ENCODE results near the gene COBL. TPM values are rescaled to one million over a fixed set of nuclear protein-coding genes. Genes with fewer than 3 reads are reported as not detected.

Gene COBL
- total RNA-seq, 1 experiment from 2014 or later = 0.03 TPM

DNA sequence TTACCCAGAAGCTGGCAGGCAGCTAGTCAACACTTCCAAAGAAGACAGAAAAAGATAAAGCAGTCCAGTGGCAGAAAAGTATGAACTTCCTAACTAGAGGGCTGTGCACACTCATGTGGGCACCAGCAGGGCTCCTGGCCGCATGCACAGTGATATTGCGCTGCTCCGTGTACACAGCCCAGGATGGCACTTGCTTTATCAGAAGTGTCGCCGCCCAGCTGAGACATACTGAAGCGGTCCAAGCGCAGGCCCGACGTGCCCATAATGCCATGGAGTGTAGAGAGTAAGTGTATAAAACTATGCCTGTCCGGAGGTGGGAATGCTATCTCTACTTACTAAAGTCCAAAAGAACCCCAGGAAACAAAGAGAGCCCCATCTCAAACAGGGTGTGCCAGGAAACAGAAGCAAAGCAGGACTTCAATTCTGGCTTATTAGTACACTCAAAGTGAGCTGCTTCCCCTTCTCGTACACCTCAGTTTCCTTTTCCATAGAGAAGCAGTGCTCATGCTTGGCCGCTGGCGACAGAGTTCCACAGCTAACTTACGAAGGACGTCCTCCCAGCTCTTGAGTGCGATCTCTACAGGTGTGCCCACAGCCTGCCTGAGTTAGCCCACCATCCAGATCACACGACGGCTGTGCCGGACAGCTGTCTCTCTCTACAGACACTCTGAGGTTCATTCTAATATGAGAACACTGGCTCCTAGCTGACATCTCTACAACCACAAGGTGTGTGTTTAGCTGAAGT lies 234.3 kb downstream of the COBL start:
- Histone ChIP-seq H3K36me3 (no peaks in the 10 kb centered on the region), H3K4me3 (no peak overlapping the region), H3K27me3 (no peaks in the 10 kb centered on the region), H3K9me3 (no peaks in the 10 kb centered on the region)
- no peak for DNase-seq

DNA sequence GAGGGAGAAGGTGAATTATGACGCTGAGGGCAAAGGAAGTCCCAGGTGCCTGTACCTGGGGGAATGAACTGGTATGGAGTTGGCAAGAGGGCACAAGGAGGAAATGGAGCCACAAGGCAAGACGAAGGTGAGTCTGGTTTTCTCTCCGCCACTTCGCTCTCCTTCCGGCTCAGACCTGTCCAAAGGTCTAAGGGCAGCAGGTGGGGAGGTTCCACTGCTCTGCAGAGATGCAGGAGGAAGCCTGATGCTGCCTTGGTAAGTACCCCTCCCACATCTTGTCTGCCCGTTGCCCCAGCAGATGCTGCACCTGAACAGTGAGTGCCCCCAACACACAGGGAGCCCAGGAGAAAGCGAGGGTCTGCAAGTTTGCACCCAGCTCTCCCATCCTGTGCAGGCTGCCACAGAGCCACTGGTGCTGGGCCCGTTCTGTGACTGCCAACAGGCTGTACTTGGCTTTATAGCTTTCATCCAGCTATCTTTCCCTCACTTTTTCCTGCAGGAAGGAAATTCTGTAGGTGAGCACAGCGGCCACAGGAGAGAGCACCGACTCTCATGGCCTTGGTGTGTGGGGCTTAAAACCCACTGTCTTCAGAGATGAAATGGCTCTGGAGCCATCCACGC lies 235.2 kb downstream of the COBL start:
- Histone ChIP-seq H3K9me3 (no peaks in the 10 kb centered on the region), H3K36me3 (no peaks in the 10 kb centered on the region), H3K4me3 (no peak overlapping the region), H3K27me3 (no peaks in the 10 kb centered on the region)
- DNase-seq = no peak

DNA sequence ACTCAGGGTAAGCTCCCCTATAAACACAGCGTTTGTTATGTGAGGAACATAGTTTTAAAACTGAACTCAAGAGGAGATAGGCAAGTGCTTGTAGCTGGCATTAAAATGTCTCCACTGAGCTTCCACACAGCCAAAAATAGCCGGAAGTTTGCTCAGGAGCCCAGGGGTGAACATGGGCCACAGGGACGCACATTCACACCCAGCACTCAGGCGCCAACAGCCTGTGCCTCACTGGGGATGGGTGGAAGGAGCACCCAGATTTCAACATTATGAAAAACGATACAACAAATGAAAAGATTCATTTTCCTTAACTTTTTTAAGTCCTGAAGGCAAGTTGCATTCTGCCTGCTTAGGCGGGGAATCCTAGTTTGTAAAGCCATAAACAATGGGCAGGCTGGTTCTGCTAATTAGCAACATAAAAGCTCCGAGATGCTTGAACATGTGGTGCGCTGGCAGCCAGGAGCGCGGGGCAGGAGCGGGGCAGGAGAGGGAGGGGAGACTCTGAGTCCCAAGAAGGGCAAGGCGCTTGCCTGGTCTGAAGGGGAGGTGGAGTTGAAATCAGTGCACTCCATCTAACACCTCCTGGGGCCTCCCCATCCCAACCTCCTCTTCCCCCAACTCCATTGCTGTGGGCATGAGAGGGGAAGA lies 235.9 kb downstream of the COBL start:
- Histone ChIP-seq H3K36me3 (no peaks in the 10 kb centered on the region), H3K27me3 (no peaks in the 10 kb centered on the region), H3K4me3 (no peak overlapping the region), H3K9me3 (no peaks in the 10 kb centered on the region)
- no peak for DNase-seq

DNA sequence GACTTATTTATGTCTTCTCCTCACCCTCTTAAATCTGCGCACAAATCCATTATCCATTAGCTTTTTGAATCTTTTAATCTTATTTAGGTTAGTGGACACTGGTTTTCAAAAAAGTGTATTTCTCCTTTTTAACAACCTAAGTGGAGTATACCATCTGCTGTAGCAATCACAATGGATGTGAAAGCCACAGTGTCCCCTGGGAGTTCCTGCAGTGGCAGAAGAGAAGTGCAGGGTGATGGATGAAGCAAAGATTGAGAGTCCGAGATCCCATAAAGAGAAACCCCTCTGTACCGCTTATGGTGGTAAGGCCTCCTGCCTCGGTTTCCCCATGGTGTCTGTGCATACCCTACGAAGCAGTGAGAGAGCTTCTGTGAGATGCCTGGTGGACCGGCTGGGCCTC lies 236.4 kb downstream of the COBL start:
- Histone ChIP-seq H3K4me3 (no peak overlapping the region), H3K27me3 (no peaks in the 10 kb centered on the region), H3K9me3 (no peaks in the 10 kb centered on the region), H3K36me3 (no peaks in the 10 kb centered on the region)
- no peak for DNase-seq

DNA sequence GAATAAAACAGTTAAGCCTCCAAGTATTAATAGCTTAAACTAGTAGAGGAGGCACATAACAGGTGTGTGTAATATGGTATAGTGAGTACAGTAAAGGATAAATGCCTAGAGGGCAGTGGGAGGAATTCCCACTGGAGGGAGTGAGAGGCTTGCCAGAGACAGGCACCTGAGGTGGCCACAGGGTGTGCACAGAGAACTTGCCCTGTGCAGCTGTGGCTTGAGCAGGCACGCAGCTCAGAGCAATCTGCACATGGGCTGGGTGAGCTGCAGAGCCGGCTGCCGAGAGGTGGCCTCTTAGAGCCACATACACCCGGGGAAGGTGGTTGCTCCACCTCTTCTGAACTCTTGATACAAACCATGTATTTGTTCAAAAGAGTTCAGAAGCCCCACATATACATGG lies 237.1 kb downstream of the COBL start:
- H3K9me3 ChIP-seq = no peaks in the 10 kb centered on the region
- no peaks in the 10 kb centered on the region for H3K27me3 ChIP-seq
- H3K4me3 ChIP-seq = no peak overlapping the region
- no peaks in the 10 kb centered on the region for H3K36me3 ChIP-seq
- no peak for DNase-seq

DNA sequence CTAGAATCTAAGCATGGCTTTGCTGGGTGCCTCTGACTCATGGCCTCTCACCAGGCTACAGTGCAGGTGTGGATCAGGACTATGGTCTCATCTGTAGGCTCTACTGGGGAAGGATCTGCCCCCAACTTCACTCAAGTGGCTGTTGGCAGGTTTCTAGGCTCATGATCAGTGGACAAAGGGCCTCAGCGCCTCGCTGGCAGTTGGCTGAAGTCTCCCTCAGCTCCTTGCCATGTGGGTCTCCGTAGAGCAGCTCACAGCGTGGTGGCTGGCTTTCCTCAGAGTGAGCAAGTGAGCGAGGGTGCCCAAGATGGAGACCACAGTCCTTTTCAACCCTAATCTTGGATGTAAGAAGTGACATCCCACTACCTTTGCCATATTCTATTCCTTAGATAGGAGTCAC lies 238.0 kb downstream of the COBL start:
- H3K9me3 ChIP-seq = no peaks in the 10 kb centered on the region
- no peaks in the 10 kb centered on the region for H3K27me3 ChIP-seq
- DNase-seq = no peak
- H3K4me3 ChIP-seq = no peak overlapping the region
- no peaks in the 10 kb centered on the region for H3K36me3 ChIP-seq

DNA sequence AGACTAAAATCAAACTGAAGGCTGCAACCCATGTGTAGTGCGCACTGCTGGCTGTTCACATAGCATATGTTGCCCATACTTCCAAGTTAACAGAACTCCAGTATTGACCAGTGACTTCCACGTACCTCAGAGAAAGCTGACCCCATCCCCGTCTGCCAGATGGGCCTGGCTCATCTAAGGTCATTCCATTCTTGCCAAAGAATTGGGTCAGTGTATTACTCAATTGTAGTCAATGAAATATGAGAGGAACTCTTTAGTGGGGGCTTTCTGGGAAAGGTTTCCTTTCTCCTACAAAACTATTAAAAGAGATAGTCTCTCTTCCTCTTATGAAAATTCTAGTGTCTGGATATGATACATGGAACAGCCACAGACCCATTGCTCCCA lies 238.6 kb downstream of the COBL start:
- Histone ChIP-seq H3K9me3 (no peaks in the 10 kb centered on the region), H3K27me3 (no peaks in the 10 kb centered on the region), H3K4me3 (no peak overlapping the region), H3K36me3 (no peaks in the 10 kb centered on the region)
- DNase-seq = peak; percentile 15

DNA sequence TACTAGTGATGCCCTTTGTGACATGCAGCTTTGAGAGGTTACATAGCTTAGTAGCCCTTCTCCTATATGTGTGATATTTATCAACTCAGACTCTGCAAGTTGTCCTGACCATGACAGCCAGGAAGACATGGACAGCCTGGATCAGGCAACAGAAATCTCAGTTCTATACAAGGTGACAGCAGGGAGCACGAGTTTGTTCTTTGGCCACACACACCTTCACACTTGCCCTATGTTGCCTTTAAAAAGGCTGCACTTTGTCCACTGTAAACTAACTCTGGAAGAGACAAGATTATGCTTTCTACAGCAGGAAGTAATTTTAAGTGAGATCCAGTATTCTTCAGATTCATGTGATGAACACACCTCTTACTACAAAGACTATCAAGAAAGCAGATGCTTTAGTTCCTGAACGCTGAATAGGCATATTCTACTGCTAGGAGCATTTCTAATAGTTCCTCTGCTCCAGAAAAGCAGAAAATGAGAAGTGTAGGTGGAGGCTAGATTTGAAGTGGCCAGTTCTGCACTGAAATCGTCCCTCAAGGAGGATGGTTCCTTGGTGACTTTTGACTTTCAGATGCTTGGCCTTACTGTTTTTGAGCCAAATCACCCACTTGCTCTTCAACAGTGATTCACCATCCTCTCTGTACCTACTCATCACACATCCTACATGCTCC lies 239.2 kb downstream of the COBL start:
- H3K36me3 ChIP-seq = no peaks in the 10 kb centered on the region
- no peak for DNase-seq
- H3K4me3 ChIP-seq = no peak overlapping the region

DNA sequence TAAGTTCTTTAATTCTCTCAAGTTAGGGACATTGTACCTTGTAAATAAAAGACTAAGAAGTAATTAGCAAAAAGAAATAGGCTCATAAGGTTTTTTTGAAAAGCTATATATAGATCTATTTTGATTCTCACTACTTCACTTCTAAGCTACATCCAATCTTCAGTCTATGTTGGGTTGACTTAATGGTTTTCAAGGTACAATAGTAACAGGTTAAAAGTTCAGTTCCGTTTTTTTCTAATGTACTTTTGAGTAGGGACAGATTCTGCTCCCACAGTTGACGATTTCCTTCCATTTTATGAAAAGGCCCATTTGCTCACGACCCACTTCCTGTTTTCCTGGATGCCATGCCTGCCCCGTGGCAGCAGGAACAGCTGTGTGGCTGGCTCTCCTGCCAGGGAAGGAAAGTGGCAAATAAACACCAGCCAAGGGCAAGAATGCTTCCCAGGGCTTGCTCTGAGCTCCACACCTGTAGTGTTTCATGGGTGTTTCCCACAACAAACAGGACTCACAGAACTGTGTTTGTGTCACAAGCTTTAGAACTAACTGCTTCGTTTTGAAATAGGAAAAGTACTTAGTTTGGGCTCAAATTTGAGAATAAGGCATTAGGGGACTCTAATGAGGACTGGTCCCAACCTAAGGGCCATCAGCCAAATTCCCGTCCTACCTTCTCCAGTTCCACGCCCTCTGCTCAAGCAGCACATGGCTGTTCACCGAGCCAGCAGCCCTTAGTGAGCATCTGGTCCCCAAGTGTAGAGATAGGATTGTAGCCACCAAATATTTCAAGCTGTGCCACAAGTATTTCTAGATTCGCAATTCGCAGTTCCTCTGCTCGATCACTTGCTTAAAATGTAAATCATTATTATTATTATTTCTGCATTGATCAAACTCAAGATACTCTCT lies 240.7 kb downstream of the COBL start:
- H3K27me3 ChIP-seq = no peaks in the 10 kb centered on the region
- no peaks in the 10 kb centered on the region for H3K36me3 ChIP-seq
- peak; percentile 6 for DNase-seq
- no peaks in the 10 kb centered on the region for H3K9me3 ChIP-seq
- no peak overlapping the region for H3K4me3 ChIP-seq

More for the DNA sequence above, 239.2 kb downstream of the COBL start:
- H3K27me3 ChIP-seq = no peaks in the 10 kb centered on the region
- no peaks in the 10 kb centered on the region for H3K9me3 ChIP-seq

DNA sequence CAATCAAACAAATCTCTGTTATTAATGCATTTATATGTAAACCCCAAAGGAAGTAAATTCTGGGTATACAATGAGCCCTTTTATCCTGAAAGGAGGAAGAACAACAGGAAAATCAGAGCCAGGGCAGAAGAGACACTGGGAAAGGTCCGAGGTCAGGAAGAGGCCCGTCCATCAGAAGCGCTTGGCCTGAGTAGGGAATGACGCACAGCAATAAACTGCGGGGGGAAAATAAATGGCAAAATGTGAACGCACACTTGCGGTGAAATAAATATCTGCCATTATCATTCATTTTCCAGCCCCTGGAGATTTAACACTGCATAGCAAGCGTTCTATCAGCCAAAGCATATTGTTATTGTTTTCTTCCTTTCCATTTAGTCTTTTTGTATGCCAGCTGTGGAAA lies 243.4 kb downstream of the COBL start:
- no peaks in the 10 kb centered on the region for H3K9me3 ChIP-seq
- H3K4me3 ChIP-seq = no peak overlapping the region
- H3K36me3 ChIP-seq = no peaks in the 10 kb centered on the region
- H3K27me3 ChIP-seq = no peaks in the 10 kb centered on the region
- no peak for DNase-seq

DNA sequence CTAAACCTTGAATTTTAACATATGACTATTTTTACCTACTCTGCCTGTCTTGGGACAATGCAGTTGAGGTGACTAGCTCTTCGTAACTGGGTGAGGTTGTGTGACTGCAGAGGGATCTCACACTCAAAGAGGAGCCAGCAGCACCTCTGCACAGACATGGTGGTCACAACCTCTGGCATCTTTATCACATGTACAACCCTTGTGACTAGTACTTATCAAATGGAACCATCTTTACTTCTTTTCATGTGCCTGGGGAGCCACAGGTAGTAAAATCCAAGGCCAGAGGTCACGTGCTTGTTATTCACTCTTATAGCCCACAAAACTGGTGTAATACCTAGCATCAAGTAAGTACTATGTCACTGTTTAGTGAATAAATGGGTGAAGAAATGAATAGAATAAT lies 244.3 kb downstream of the COBL start:
- no peak overlapping the region for H3K4me3 ChIP-seq
- H3K27me3 ChIP-seq = no peaks in the 10 kb centered on the region
- H3K9me3 ChIP-seq = no peaks in the 10 kb centered on the region
- H3K36me3 ChIP-seq = no peaks in the 10 kb centered on the region
- no peak for DNase-seq

DNA sequence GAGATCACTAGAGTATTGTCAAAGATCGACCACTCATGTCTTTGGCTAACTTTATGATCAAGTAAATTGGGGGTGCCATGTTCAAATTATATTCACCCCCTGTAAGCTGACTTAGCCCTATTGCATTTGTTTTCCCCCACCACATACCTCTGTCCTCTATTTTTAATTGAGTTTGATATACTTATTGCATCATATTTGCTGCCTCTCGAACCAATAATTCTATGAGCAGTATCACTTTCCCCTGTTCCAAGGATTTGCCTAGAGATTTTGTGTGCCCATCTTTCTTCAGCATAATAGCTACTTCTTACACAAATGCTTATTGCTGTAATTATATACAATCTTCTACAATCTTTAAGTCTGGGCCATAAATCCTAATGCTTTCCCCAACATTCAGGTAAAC lies 245.2 kb downstream of the COBL start:
- Histone ChIP-seq H3K9me3 (no peaks in the 10 kb centered on the region), H3K27me3 (no peaks in the 10 kb centered on the region), H3K4me3 (no peak overlapping the region), H3K36me3 (no peaks in the 10 kb centered on the region)
- DNase-seq = no peak

DNA sequence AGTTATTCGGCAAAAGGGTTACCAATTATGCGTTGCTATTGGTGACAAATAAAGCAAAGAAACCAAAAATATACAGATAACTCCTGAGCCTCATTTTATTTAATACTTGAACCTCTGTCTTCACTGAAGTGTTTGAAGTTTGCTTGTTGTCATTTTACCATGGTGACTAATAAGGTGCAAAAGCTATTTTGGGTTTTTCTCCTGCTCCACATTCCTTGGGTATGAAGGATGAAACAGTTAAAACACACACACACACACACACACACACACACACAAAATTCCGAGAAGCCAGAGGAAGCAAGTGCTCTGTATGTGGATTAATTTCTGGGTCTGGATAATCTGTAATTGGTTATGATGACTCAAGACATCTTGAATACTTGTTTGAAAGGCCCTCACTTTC lies 246.5 kb downstream of the COBL start:
- Histone ChIP-seq H3K27me3 (no peaks in the 10 kb centered on the region), H3K36me3 (no peaks in the 10 kb centered on the region), H3K4me3 (no peak overlapping the region), H3K9me3 (no peaks in the 10 kb centered on the region; the same call in 1 of the 2 replicates)
- DNase-seq = no peak

DNA sequence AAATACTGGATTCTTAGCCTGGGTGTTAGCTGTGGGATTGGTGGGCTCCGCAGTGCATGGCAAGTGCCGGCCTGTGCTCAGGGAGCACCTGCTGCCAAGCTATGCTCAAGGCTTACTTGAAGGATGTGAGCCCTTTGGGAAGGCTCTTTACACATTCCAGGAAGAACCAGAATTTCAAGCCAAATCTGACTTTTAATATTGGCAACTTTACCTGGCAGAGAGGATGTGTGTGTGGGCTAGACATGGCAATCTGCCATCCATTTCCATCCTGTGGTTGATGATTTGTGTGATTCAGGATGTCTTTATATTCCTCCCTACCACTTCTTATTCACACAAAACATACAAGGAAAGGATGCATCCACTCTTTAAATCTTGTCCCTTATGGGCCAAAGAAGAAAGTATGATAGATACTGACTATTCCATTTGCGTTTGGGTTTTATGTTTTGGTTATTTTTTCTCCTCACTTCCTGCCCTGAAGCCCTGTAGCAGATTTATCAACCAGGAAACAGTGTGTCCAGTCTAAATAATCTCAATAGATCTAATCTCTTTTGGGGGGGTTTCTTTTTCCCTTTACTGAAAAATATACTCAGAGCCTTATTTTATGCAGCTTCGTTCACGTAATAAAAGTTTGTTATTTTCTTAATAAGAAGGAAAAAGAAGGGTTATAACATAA lies 247.1 kb downstream of the COBL start:
- DNase-seq = peak; percentile 42
- Histone ChIP-seq H3K9me3 (no peaks in the 10 kb centered on the region; the same call in 1 of the 2 replicates), H3K27me3 (no peaks in the 10 kb centered on the region), H3K36me3 (no peaks in the 10 kb centered on the region), H3K4me3 (no peak overlapping the region)

DNA sequence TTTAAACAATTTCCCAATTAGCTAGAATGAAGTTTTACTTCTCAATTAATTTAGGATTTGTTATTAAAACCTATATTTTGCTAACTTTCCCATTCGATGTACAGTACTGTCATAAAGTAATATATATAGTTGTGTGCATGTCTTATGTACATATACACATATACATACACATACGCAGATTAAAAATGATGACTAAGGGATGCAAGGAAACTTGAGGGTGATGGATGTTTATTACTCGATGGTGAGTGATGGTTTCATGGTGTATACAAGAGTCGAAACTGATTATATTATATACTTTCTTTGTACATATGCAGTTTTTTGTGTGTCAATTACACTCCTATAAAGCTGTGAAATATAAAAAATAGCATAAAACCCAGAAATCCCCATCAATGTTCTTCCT lies 248.2 kb downstream of the COBL start:
- no peak for DNase-seq
- H3K9me3 ChIP-seq = no peaks in the 10 kb centered on the region; the same call in 1 of the 2 replicates
- H3K27me3 ChIP-seq = no peaks in the 10 kb centered on the region
- no peak overlapping the region for H3K4me3 ChIP-seq
- H3K36me3 ChIP-seq = no peaks in the 10 kb centered on the region

DNA sequence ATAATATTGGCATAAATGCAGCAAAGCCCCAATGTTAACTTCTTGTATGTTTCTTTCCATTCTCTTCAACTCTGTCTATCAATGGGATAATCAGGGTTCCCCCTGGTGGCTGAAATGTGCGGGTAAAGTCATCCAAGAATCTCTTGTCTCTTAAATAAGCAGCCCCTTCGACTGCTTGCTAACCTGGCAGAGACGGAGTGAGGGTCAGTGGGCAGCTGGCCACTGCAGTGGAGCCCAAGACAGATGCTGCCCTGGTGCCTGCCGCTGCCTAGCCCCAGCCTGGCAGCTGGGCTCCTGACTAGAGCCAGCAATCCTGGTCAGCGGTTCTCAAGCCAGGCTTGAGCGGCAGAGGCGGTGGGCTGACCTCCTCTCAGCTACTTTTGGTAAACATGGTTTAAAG lies 248.9 kb downstream of the COBL start:
- no peaks in the 10 kb centered on the region for H3K36me3 ChIP-seq
- no peak overlapping the region for H3K4me3 ChIP-seq
- H3K27me3 ChIP-seq = no peaks in the 10 kb centered on the region
- no peaks in the 10 kb centered on the region; the same call in 1 of the 2 replicates for H3K9me3 ChIP-seq
- peak; percentile 50 for DNase-seq
